ENCODE data around the gene TRIM29.

TRIM29 gene

DNA sequence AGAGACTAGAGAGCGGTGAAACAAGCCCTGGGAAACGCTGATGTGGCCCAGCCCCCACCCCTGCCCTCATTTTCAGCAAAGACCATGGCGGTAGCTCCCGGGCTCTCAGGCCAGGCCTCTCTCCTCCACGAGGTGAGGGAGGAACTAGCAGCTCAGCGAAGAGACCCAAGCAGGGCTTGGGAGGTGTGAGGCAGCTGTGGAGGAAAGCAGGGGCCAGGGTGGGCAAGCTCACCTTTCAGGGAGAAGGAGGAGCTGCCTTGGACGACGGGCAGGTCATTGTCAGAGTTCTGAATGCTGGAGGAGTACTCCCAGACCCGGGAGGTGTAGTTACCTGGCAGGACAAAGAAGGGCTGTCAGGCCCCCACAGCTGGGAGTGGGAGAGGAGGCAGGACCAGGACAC lies 19.9 kb downstream of the TRIM29 start:
- H3K4me3 ChIP-seq (ENCODE audit: extremely low read depth, insufficient read depth, low read length, poor library complexity, severe bottlenecking), result no peak overlapping the region
- no peaks in the 10 kb centered on the region for H3K36me3 ChIP-seq (ENCODE audit: control insufficient read depth, insufficient read depth, low read length)
- no peaks in the 10 kb centered on the region for H3K9me3 ChIP-seq (ENCODE audit: control insufficient read depth, low read length)
- WGBS, 2 experiments (ENCODE audit: insufficient coverage in 2 of 2), result 52 to 67% methylated on average over 7 to 8 of the region's 9 CpGs
- H3K27ac ChIP-seq (ENCODE audit: low read depth, low read length, severe bottlenecking), result no peak overlapping the region
- peaks cover 9% of the 10 kb centered on the region for H3K4me1 ChIP-seq (ENCODE audit: control insufficient read depth, insufficient read depth, low read length, poor library complexity, severe bottlenecking)

DNA sequence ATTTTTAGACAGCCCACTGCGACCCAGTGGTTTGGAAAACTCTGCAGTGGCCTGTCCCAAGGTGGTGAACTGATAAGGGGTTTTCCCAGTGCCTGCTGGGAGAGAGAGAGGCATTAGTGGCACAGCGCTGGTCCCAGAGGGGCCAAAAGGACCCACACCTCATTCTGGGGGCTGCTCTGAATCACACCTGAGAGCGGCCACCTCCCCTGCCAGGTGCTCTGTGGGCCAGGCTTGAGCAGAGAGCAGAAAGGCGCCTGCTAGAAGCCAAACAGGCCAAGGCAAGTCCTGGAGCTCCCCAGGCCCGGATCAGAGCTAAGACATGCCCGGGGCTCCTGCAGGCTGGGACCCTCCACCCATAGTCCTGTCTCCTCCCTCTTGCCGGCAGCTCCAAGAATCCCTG lies 20.9 kb downstream of the TRIM29 start:
- H3K4me3 ChIP-seq (ENCODE audit: extremely low read depth, insufficient read depth, low read length, poor library complexity, severe bottlenecking), result no peak overlapping the region
- H3K4me1 ChIP-seq (ENCODE audit: control insufficient read depth, insufficient read depth, low read length, poor library complexity, severe bottlenecking), result peaks cover 8% of the 10 kb centered on the region
- WGBS, 2 experiments (ENCODE audit: insufficient coverage in 2 of 2), result 89 to 91% methylated on average over 6 to 7 of the region's 7 CpGs
- H3K36me3 ChIP-seq (ENCODE audit: control insufficient read depth, insufficient read depth, low read length), result no peaks in the 10 kb centered on the region
- H3K9me3 ChIP-seq (ENCODE audit: control insufficient read depth, low read length), result no peaks in the 10 kb centered on the region
- no peak overlapping the region for H3K27ac ChIP-seq (ENCODE audit: low read depth, low read length, severe bottlenecking)

- no peak overlapping the region for H3K4me3 ChIP-seq (ENCODE audit: extremely low read depth, insufficient read depth, low read length, poor library complexity, severe bottlenecking)
- no peak overlapping the region for H3K27ac ChIP-seq (ENCODE audit: low read depth, low read length, severe bottlenecking)
- H3K4me1 ChIP-seq (ENCODE audit: control insufficient read depth, insufficient read depth, low read length, poor library complexity, severe bottlenecking), result no peaks in the 10 kb centered on the region
- 77 to 82% methylated on average over 16 to 17 of the region's 20 CpGs for WGBS, 2 experiments (ENCODE audit: insufficient coverage in 2 of 2)
- H3K36me3 ChIP-seq (ENCODE audit: control insufficient read depth, insufficient read depth, low read length), result no peaks in the 10 kb centered on the region
- H3K9me3 ChIP-seq (ENCODE audit: control insufficient read depth, low read length), result no peaks in the 10 kb centered on the region
Observed at GRCh38 chr11:120115272-120116000, 22.5 kb downstream of the TRIM29 start.

GRCh38 chr11:120112174-120112796 lies 25.6 kb downstream of the TRIM29 start:
- Histone ChIP-seq H3K36me3 (ENCODE audit: control insufficient read depth, insufficient read depth, low read length) (no peaks in the 10 kb centered on the region), H3K27ac (ENCODE audit: low read depth, low read length, severe bottlenecking) (no peak overlapping the region), H3K9me3 (ENCODE audit: control insufficient read depth, low read length) (no peaks in the 10 kb centered on the region), H3K4me3 (ENCODE audit: extremely low read depth, insufficient read depth, low read length, poor library complexity, severe bottlenecking) (no peak overlapping the region), H3K4me1 (ENCODE audit: control insufficient read depth, insufficient read depth, low read length, poor library complexity, severe bottlenecking) (no peaks in the 10 kb centered on the region)
- WGBS, 2 experiments (ENCODE audit: insufficient coverage in 2 of 2), result 80 to 83% methylated on average over 11 to 15 of the region's 15 CpGs

DNA sequence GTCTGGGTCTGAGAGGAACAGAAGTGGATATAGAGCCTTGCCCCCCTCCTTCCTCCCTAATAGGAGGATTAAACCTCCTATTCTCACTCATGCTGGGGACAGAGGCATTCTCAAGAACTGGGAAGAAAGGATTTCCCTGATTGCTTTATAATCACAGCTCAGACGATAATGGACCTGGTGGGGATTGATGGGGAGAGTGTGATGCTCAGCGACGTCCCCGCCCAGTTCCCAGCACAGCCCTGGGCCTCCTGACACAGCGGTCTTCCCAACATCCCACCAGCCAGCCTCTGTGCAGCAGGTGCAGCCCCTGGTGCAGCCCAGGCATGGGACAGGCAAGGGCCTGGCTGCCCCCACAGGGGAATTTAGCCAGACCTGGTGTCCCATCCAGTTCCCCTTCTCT lies 28.4 kb downstream of the TRIM29 start:
- H3K4me1 ChIP-seq (ENCODE audit: control insufficient read depth, insufficient read depth, low read length, poor library complexity, severe bottlenecking), result no peaks in the 10 kb centered on the region
- no peak overlapping the region for H3K27ac ChIP-seq (ENCODE audit: low read depth, low read length, severe bottlenecking)
- no peaks in the 10 kb centered on the region for H3K36me3 ChIP-seq (ENCODE audit: control insufficient read depth, insufficient read depth, low read length)
- H3K4me3 ChIP-seq (ENCODE audit: extremely low read depth, insufficient read depth, low read length, poor library complexity, severe bottlenecking), result no peak overlapping the region
- WGBS, 2 experiments (ENCODE audit: insufficient coverage in 2 of 2), result 87 to 91% methylated on average over 4 to 5 of the region's 5 CpGs
- no peaks in the 10 kb centered on the region for H3K9me3 ChIP-seq (ENCODE audit: control insufficient read depth, low read length)

DNA sequence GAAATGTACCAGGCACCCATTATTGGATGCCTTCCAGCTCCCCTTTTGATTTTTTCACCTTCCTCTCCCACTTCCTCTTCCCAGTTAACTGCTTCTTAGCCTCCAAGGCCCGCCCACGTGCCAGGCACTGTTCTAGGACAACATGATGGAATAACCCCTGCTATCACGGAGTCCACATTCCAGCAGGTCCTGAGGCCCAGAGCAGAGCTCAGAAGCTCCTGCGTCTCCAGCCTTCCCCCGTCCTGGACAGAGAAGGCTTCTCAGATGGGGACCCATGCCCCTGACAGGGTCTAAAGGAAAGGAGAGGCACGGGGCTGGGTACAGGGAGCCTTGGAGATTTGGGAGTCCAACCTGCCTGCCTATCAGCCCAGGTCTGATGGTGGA lies 29.1 kb downstream of the TRIM29 start:
- no peaks in the 10 kb centered on the region for H3K9me3 ChIP-seq (ENCODE audit: control insufficient read depth, low read length)
- 66 to 93% methylated on average over 2 to 4 of the region's 6 CpGs for WGBS, 2 experiments (ENCODE audit: insufficient coverage in 2 of 2)

GRCh38 chr11:120108154-120108784 lies 29.6 kb downstream of the TRIM29 start:
- Histone ChIP-seq H3K27ac (ENCODE audit: low read depth, low read length, severe bottlenecking) (no peak overlapping the region), H3K4me3 (ENCODE audit: extremely low read depth, insufficient read depth, low read length, poor library complexity, severe bottlenecking) (no peak overlapping the region), H3K36me3 (ENCODE audit: control insufficient read depth, insufficient read depth, low read length) (no peaks in the 10 kb centered on the region), H3K4me1 (ENCODE audit: control insufficient read depth, insufficient read depth, low read length, poor library complexity, severe bottlenecking) (no peaks in the 10 kb centered on the region), H3K9me3 (ENCODE audit: control insufficient read depth, low read length) (no peaks in the 10 kb centered on the region)
- WGBS, 2 experiments (ENCODE audit: insufficient coverage in 2 of 2), result 0 to 3% methylated on average over 4 to 5 of the region's 6 CpGs

More for the DNA sequence above, 29.1 kb downstream of the TRIM29 start:
- H3K4me1 ChIP-seq (ENCODE audit: control insufficient read depth, insufficient read depth, low read length, poor library complexity, severe bottlenecking), result no peaks in the 10 kb centered on the region
- no peaks in the 10 kb centered on the region for H3K36me3 ChIP-seq (ENCODE audit: control insufficient read depth, insufficient read depth, low read length)
- H3K27ac ChIP-seq (ENCODE audit: low read depth, low read length, severe bottlenecking), result no peak overlapping the region
- no peak overlapping the region for H3K4me3 ChIP-seq (ENCODE audit: extremely low read depth, insufficient read depth, low read length, poor library complexity, severe bottlenecking)

- no peaks in the 10 kb centered on the region for H3K4me1 ChIP-seq (ENCODE audit: control insufficient read depth, insufficient read depth, low read length, poor library complexity, severe bottlenecking)
- WGBS, 2 experiments (ENCODE audit: insufficient coverage in 2 of 2), result 70 to 75% methylated on average over 5 to 6 of the region's 6 CpGs
- H3K27ac ChIP-seq (ENCODE audit: low read depth, low read length, severe bottlenecking), result no peak overlapping the region
- H3K36me3 ChIP-seq (ENCODE audit: control insufficient read depth, insufficient read depth, low read length), result no peaks in the 10 kb centered on the region
- H3K9me3 ChIP-seq (ENCODE audit: control insufficient read depth, low read length), result no peaks in the 10 kb centered on the region
- no peak overlapping the region for H3K4me3 ChIP-seq (ENCODE audit: extremely low read depth, insufficient read depth, low read length, poor library complexity, severe bottlenecking)
Observed at GRCh38 chr11:120107692-120108091, 30.2 kb downstream of the TRIM29 start.

GRCh38 chr11:120106354-120107150 lies 31.4 kb downstream of the TRIM29 start:
- H3K4me3 ChIP-seq (ENCODE audit: extremely low read depth, insufficient read depth, low read length, poor library complexity, severe bottlenecking), result no peak overlapping the region
- no peaks in the 10 kb centered on the region for H3K36me3 ChIP-seq (ENCODE audit: control insufficient read depth, insufficient read depth, low read length)
- no peaks in the 10 kb centered on the region for H3K9me3 ChIP-seq (ENCODE audit: control insufficient read depth, low read length)
- WGBS, 2 experiments (ENCODE audit: insufficient coverage in 2 of 2), result 92% methylated on average over 11 of the region's 11 CpGs
- H3K4me1 ChIP-seq (ENCODE audit: control insufficient read depth, insufficient read depth, low read length, poor library complexity, severe bottlenecking), result no peaks in the 10 kb centered on the region
- H3K27ac ChIP-seq (ENCODE audit: low read depth, low read length, severe bottlenecking), result no peak overlapping the region

- Histone ChIP-seq H3K4me3 (ENCODE audit: extremely low read depth, insufficient read depth, low read length, poor library complexity, severe bottlenecking) (no peak overlapping the region), H3K9me3 (ENCODE audit: control insufficient read depth, low read length) (no peaks in the 10 kb centered on the region), H3K4me1 (ENCODE audit: control insufficient read depth, insufficient read depth, low read length, poor library complexity, severe bottlenecking) (no peaks in the 10 kb centered on the region), H3K36me3 (ENCODE audit: control insufficient read depth, insufficient read depth, low read length) (no peaks in the 10 kb centered on the region), H3K27ac (ENCODE audit: low read depth, low read length, severe bottlenecking) (no peak overlapping the region)
- 52 to 73% methylated on average over 5 to 6 of the region's 6 CpGs for WGBS, 2 experiments (ENCODE audit: insufficient coverage in 2 of 2)
Observed at GRCh38 chr11:120105576-120105975, 32.3 kb downstream of the TRIM29 start.

Data from mesodermal cell (in vitro differentiated cells).